Panc1 (cell line): ENCODE measurements around the gene ACKR4.

ENCODE experiments used
- CTCF ChIP-seq: fragments of 450-650 bp; IDR thresholded peaks from 2 replicates; pipeline ENCODE4 v1.5.1; 2017; ENCODE audit warnings: mild to moderate bottlenecking
- POLR2AphosphoS5 ChIP-seq: IDR thresholded peaks from 2 replicates; pipeline ENCODE4 v1.6.1; 2012; ENCODE audit warnings: mild to moderate bottlenecking, low read depth, low read length, moderate library complexity

GRCh38 chr3:132616780-132617179, 19.7 kb downstream of the ACKR4 start:
- TF ChIP-seq CTCF (no peak), POLR2AphosphoS5 (no peak)
